Activated CD4-positive, alpha-beta T cell treated with anti-CD3 and anti-CD28 coated beads, Interleukin-2, amount 50 U/mL, for 4 hours (primary cell): Measurements from ENCODE around the gene BOD1L2.

Source experiments
- DNase-seq, 2 experiments: peaks; one replicate each; pipeline ENCODE4 v3.0.0-alpha.2; 2020

Gene BOD1L2

GRCh38 chr18:57150828-57151227 is 3.9 kb downstream of the BOD1L2 start:
- DNase-seq = no peak

GRCh38 chr18:57154191-57154830 is 7.4 kb downstream of the BOD1L2 start:
- DNase-seq = no peak

- no peak for DNase-seq
These were observed 17.5 kb downstream of the BOD1L2 start for GRCh38 chr18:57164401-57164800.

GRCh38 chr18:57167617-57168308 is 20.9 kb downstream of the BOD1L2 start:
- DNase-seq = no peak

- DNase-seq = no peak
These were observed 24.1 kb downstream of the BOD1L2 start for GRCh38 chr18:57171026-57171425.

GRCh38 chr18:57175532-57175931 is 28.6 kb downstream of the BOD1L2 start:
- DNase-seq = no peak

- no peak for DNase-seq
These were observed 38.5 kb downstream of the BOD1L2 start for GRCh38 chr18:57185434-57185833.

GRCh38 chr18:57188851-57189557 is 42.1 kb downstream of the BOD1L2 start:
- DNase-seq = no peak

GRCh38 chr18:57190026-57190425 is 43.1 kb downstream of the BOD1L2 start:
- DNase-seq = no peak

- DNase-seq = no peak
These were observed 47.2 kb downstream of the BOD1L2 start for GRCh38 chr18:57194070-57194469.

GRCh38 chr18:57194622-57195021 is 47.7 kb downstream of the BOD1L2 start:
- no peak for DNase-seq

- DNase-seq = no peak
These were observed 48.5 kb downstream of the BOD1L2 start for GRCh38 chr18:57195341-57195740.

GRCh38 chr18:57197261-57197660 is 50.4 kb downstream of the BOD1L2 start:
- DNase-seq = no peak

- DNase-seq = no peak
These were observed 51.2 kb downstream of the BOD1L2 start for GRCh38 chr18:57198073-57198472.
